Measurements from ENCODE around the gene ABL2.

ABL2 gene

GRCh38 chr1:179105393-179105792 lies 124.1 kb downstream of the ABL2 start:
- H3K9ac ChIP-seq (ENCODE audit: low read length): no peak overlapping the region
- peaks cover 24% of the 10 kb centered on the region for H3K36me3 ChIP-seq (ENCODE audit: insufficient read depth, low read length)
- no peak overlapping the region for H3K27ac ChIP-seq (ENCODE audit: low read depth, low read length)
- no peaks in the 10 kb centered on the region for H3K4me1 ChIP-seq (ENCODE audit: insufficient read depth, low read length)
- no peak overlapping the region for H3K4me3 ChIP-seq (ENCODE audit: low read depth in 1 of 2, low read length in 2 of 2)
- H3K27me3 ChIP-seq (ENCODE audit: control insufficient read depth in 1 of 2, insufficient read depth in 2 of 2, low read length in 2 of 2): no peaks in the 10 kb centered on the region
- no peaks in the 10 kb centered on the region for H3K9me3 ChIP-seq (ENCODE audit: low read length)

DNA sequence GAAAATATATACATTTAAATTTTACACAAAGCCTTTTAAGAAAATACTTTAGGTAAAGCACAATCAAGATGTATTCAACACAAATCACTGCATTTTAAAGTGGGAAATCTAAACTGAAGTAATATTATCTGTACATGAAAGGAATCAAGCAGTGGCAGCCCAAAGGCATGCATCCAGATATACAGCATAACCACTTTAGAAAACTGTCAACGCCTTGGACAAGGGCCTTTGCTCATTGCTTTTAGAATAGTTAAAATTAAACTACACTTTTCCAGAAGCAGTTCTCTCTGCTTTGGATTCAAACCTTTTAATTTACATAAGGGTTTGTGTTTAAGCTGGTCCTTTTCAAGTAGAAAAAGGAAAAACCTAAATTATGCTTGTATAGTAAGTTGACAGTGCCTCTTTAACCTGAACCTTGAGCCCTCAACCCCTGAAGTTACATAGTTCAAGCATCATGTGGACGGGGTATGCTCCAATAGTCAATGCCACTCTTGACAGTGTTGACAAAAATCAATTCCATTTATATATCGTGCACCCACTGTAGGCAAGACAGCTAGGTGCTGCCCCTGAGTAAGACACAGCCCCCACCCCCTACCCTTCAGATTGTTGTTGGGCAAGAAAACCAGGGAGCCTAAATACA lies 124.7 kb downstream of the ABL2 start:
- no peak overlapping the region for H3K9ac ChIP-seq (ENCODE audit: low read length)
- H3K27ac ChIP-seq (ENCODE audit: low read depth, low read length): no peak overlapping the region
- no peaks in the 10 kb centered on the region for H3K4me1 ChIP-seq (ENCODE audit: insufficient read depth, low read length)
- H3K27me3 ChIP-seq (ENCODE audit: control insufficient read depth in 1 of 2, insufficient read depth in 2 of 2, low read length in 2 of 2): no peaks in the 10 kb centered on the region
- no peak overlapping the region for H3K4me3 ChIP-seq (ENCODE audit: low read depth in 1 of 2, low read length in 2 of 2)
- H3K36me3 ChIP-seq (ENCODE audit: insufficient read depth, low read length): peaks cover 18% of the 10 kb centered on the region
- H3K9me3 ChIP-seq (ENCODE audit: low read length): no peaks in the 10 kb centered on the region

GRCh38 chr1:179103999-179104398 lies 125.5 kb downstream of the ABL2 start:
- Histone ChIP-seq H3K27me3 (ENCODE audit: control insufficient read depth in 1 of 2, insufficient read depth in 2 of 2, low read length in 2 of 2) (no peaks in the 10 kb centered on the region), H3K9me3 (ENCODE audit: low read length) (no peaks in the 10 kb centered on the region), H3K4me1 (ENCODE audit: insufficient read depth, low read length) (no peaks in the 10 kb centered on the region), H3K9ac (ENCODE audit: low read length) (no peak overlapping the region), H3K4me3 (ENCODE audit: low read depth in 1 of 2, low read length in 2 of 2) (no peak overlapping the region), H3K36me3 (ENCODE audit: insufficient read depth, low read length) (peaks cover 17% of the 10 kb centered on the region), H3K27ac (ENCODE audit: low read depth, low read length) (no peak overlapping the region)

- no peak overlapping the region for H3K9ac ChIP-seq (ENCODE audit: low read length)
- H3K9me3 ChIP-seq (ENCODE audit: low read length): no peaks in the 10 kb centered on the region
- no peaks in the 10 kb centered on the region for H3K4me1 ChIP-seq (ENCODE audit: insufficient read depth, low read length)
- H3K4me3 ChIP-seq (ENCODE audit: low read depth in 1 of 2, low read length in 2 of 2): no peak overlapping the region
- H3K36me3 ChIP-seq (ENCODE audit: insufficient read depth, low read length): peaks cover 4% of the 10 kb centered on the region
- no peaks in the 10 kb centered on the region for H3K27me3 ChIP-seq (ENCODE audit: control insufficient read depth in 1 of 2, insufficient read depth in 2 of 2, low read length in 2 of 2)
- H3K27ac ChIP-seq (ENCODE audit: low read depth, low read length): no peak overlapping the region
Measured at GRCh38 chr1:179101566-179101965, 127.9 kb downstream of the ABL2 start.

GRCh38 chr1:179099891-179100290 lies 129.6 kb downstream of the ABL2 start:
- no peak overlapping the region for H3K4me3 ChIP-seq (ENCODE audit: low read depth in 1 of 2, low read length in 2 of 2)
- no peaks in the 10 kb centered on the region for H3K27me3 ChIP-seq (ENCODE audit: control insufficient read depth in 1 of 2, insufficient read depth in 2 of 2, low read length in 2 of 2)
- H3K36me3 ChIP-seq (ENCODE audit: insufficient read depth, low read length): peaks cover 12% of the 10 kb centered on the region
- no peak overlapping the region for H3K27ac ChIP-seq (ENCODE audit: low read depth, low read length)
- no peaks in the 10 kb centered on the region for H3K9me3 ChIP-seq (ENCODE audit: low read length)
- no peaks in the 10 kb centered on the region for H3K4me1 ChIP-seq (ENCODE audit: insufficient read depth, low read length)
- no peak overlapping the region for H3K9ac ChIP-seq (ENCODE audit: low read length)

GRCh38 chr1:179095924-179096323 lies 133.6 kb downstream of the ABL2 start:
- no peak overlapping the region for H3K4me3 ChIP-seq (ENCODE audit: low read depth in 1 of 2, low read length in 2 of 2)
- no peak overlapping the region for H3K9ac ChIP-seq (ENCODE audit: low read length)
- no peak overlapping the region for H3K27ac ChIP-seq (ENCODE audit: low read depth, low read length)
- no peaks in the 10 kb centered on the region for H3K27me3 ChIP-seq (ENCODE audit: control insufficient read depth in 1 of 2, insufficient read depth in 2 of 2, low read length in 2 of 2)
- H3K9me3 ChIP-seq (ENCODE audit: low read length): no peaks in the 10 kb centered on the region
- no peaks in the 10 kb centered on the region for H3K4me1 ChIP-seq (ENCODE audit: insufficient read depth, low read length)
- H3K36me3 ChIP-seq (ENCODE audit: insufficient read depth, low read length): peaks cover 36% of the 10 kb centered on the region

DNA sequence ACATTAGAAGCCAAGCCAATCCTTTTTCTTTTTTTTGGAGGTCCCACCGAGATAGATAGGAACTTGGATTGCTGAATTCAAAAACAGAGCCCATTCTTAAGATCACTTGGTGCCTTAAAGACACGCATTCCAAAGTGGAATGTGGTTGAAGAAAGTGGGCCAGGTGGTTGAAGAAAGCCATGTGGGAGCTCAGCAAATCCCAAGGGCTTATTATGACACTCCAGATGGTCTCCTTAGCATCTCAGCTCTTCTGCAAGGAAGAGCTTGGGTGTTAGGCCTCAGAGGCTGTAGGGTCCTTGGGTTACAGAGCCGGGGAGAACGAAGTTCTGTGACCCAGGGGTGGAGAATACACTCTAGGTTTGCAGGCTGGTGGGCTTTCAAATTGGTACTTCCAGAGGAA lies 134.1 kb downstream of the ABL2 start:
- H3K9ac ChIP-seq (ENCODE audit: low read length): no peak overlapping the region
- no peaks in the 10 kb centered on the region for H3K9me3 ChIP-seq (ENCODE audit: low read length)
- no peaks in the 10 kb centered on the region for H3K27me3 ChIP-seq (ENCODE audit: control insufficient read depth in 1 of 2, insufficient read depth in 2 of 2, low read length in 2 of 2)
- no peaks in the 10 kb centered on the region for H3K4me1 ChIP-seq (ENCODE audit: insufficient read depth, low read length)
- no peak overlapping the region for H3K27ac ChIP-seq (ENCODE audit: low read depth, low read length)
- H3K36me3 ChIP-seq (ENCODE audit: insufficient read depth, low read length): peaks cover 37% of the 10 kb centered on the region
- no peak overlapping the region for H3K4me3 ChIP-seq (ENCODE audit: low read depth in 1 of 2, low read length in 2 of 2)

DNA sequence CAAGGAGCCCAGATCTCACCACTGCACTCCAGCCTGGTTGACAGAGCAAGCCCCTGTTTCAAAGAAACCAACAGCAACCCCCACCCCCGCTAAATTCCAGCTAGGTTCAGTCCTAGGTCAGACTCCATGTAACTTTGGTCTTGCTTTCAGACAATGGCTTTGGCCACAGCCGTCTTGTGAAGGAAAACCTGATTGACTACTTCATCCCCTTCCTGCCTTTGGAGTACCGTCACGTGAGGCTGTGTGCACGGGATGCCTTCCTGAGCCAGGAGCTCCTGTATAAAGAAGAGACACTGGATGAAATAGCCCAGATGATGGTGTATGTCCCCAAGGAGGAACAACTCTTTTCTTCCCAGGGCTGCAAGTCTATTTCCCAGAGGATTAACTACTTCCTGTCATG lies 134.7 kb downstream of the ABL2 start:
- no peaks in the 10 kb centered on the region for H3K27me3 ChIP-seq (ENCODE audit: control insufficient read depth in 1 of 2, insufficient read depth in 2 of 2, low read length in 2 of 2)
- no peaks in the 10 kb centered on the region for H3K9me3 ChIP-seq (ENCODE audit: low read length)
- no peak overlapping the region for H3K9ac ChIP-seq (ENCODE audit: low read length)
- no peaks in the 10 kb centered on the region for H3K4me1 ChIP-seq (ENCODE audit: insufficient read depth, low read length)
- H3K4me3 ChIP-seq (ENCODE audit: low read depth in 1 of 2, low read length in 2 of 2): no peak overlapping the region
- no peak overlapping the region for H3K27ac ChIP-seq (ENCODE audit: low read depth, low read length)
- H3K36me3 ChIP-seq (ENCODE audit: insufficient read depth, low read length): peaks cover 39% of the 10 kb centered on the region

DNA sequence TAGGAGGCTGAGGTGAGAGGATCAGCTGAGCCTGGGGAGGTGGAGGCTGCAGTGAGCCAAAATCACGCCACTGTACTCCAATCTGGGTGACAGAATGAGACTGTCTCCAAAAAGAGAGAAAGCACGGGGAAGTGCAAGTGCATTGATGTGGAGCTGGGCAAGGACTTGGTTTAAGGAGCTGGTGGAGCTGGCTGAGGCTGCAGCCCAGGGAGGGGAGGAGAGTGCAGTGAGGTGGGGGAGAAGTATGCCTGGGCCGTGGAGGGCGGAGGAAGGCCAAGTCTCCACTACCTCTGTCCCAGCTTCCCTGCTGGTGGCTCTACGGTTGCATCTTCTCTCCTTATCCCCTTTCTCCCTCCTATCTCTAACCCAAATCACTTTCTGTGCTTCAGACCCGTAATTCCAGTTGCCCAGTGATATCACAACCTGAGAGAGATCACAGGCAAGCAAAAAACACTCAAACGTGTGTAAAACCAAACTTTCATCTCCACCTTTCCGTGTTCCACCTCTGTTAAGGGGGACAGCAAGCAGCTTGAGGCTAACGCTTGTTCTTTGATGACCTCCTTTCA lies 136.5 kb downstream of the ABL2 start:
- Histone ChIP-seq H3K27me3 (ENCODE audit: control insufficient read depth in 1 of 2, insufficient read depth in 2 of 2, low read length in 2 of 2) (no peaks in the 10 kb centered on the region), H3K4me1 (ENCODE audit: insufficient read depth, low read length) (no peaks in the 10 kb centered on the region), H3K9ac (ENCODE audit: low read length) (no peak overlapping the region), H3K4me3 (ENCODE audit: low read depth in 1 of 2, low read length in 2 of 2) (no peak overlapping the region), H3K27ac (ENCODE audit: low read depth, low read length) (no peak overlapping the region), H3K9me3 (ENCODE audit: low read length) (no peaks in the 10 kb centered on the region), H3K36me3 (ENCODE audit: insufficient read depth, low read length) (peaks cover 57% of the 10 kb centered on the region)

DNA sequence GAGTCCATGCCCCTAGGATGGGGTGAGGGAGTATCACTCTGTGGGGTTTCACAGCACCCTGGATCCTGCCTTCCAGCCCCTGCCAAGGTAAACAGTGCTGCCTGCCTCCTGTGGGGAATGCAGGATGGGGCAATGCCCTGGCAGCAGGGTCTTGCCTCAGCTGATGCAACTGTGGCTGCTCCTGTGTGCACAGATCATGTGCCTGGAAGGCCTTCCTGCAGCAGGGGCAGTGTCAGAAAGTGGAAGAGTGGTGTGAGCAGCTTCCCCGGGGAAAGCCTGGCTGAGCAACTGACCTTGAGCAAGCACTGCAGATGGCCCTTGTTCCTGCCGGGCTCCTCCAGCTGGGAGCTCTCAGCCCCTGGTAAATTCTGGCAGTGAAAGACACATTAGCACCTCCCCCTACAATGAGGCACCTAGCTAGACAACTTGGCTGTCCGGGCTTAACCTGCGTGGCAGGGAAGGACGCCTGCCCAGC lies 137.7 kb downstream of the ABL2 start:
- Histone ChIP-seq H3K27ac (ENCODE audit: low read depth, low read length) (no peak overlapping the region), H3K36me3 (ENCODE audit: insufficient read depth, low read length) (peaks cover 59% of the 10 kb centered on the region), H3K27me3 (ENCODE audit: control insufficient read depth in 1 of 2, insufficient read depth in 2 of 2, low read length in 2 of 2) (no peaks in the 10 kb centered on the region), H3K4me1 (ENCODE audit: insufficient read depth, low read length) (no peaks in the 10 kb centered on the region), H3K4me3 (ENCODE audit: low read depth in 1 of 2, low read length in 2 of 2) (no peak overlapping the region), H3K9ac (ENCODE audit: low read length) (no peak overlapping the region), H3K9me3 (ENCODE audit: low read length) (no peaks in the 10 kb centered on the region)

DNA sequence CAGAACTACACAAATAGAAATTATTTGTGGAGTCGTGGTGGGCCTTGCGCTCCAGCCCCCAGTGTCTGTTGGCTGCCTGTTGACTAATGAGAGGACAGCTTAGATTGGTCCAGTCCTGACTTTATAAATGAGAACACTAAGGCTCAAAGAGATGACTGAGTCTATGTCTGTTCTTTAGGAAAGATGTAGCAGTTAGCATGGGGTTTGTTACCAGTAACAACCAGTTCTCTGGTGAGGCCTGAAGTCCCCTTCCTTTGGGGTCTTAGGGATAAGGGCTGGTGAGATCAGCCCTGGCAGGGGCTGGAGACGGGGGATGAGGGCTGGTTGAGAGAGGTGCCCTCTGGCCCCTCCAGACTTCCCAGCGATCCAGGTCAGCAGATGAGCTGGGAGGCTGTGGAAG lies 138.6 kb downstream of the ABL2 start:
- Histone ChIP-seq H3K9me3 (ENCODE audit: low read length) (no peaks in the 10 kb centered on the region), H3K27ac (ENCODE audit: low read depth, low read length) (no peak overlapping the region), H3K36me3 (ENCODE audit: insufficient read depth, low read length) (peaks cover 62% of the 10 kb centered on the region)

GRCh38 chr1:179090522-179090921 lies 139.0 kb downstream of the ABL2 start:
- Histone ChIP-seq H3K4me3 (ENCODE audit: low read depth in 1 of 2, low read length in 2 of 2) (no peak overlapping the region), H3K9ac (ENCODE audit: low read length) (no peak overlapping the region), H3K36me3 (ENCODE audit: insufficient read depth, low read length) (peaks cover 65% of the 10 kb centered on the region), H3K4me1 (ENCODE audit: insufficient read depth, low read length) (no peaks in the 10 kb centered on the region), H3K9me3 (ENCODE audit: low read length) (no peaks in the 10 kb centered on the region), H3K27ac (ENCODE audit: low read depth, low read length) (no peak overlapping the region), H3K27me3 (ENCODE audit: control insufficient read depth in 1 of 2, insufficient read depth in 2 of 2, low read length in 2 of 2) (no peaks in the 10 kb centered on the region)

More for the DNA sequence above, 138.6 kb downstream of the ABL2 start:
- Histone ChIP-seq H3K27me3 (ENCODE audit: control insufficient read depth in 1 of 2, insufficient read depth in 2 of 2, low read length in 2 of 2) (no peaks in the 10 kb centered on the region), H3K4me1 (ENCODE audit: insufficient read depth, low read length) (no peaks in the 10 kb centered on the region), H3K9ac (ENCODE audit: low read length) (no peak overlapping the region), H3K4me3 (ENCODE audit: low read depth in 1 of 2, low read length in 2 of 2) (no peak overlapping the region)
